Trophoblast cell (in vitro differentiated cells and primary cell): Measurements from ENCODE around the gene DNASE1L2. TPM values are rescaled to one million over a fixed set of nuclear protein-coding genes. Genes with fewer than 3 reads are reported as not detected.

Experiments
- DNase-seq, 2 donors: peaks; one replicate each; pipeline ENCODE4 v3.0.0-alpha.2; 2016
- H2AFZ ChIP-seq: 2 replicates; pipeline ENCODE4 v1.6.1; 2013; ENCODE audit warnings: low read length, moderate library complexity, mild to moderate bottlenecking; ENCODE audit not compliant: insufficient read depth, poor library complexity
- H2AK5ac ChIP-seq: 2 replicates; pipeline ENCODE4 v1.6.1; 2013; ENCODE audit warnings: mild to moderate bottlenecking, low read length
- H2BK120ac ChIP-seq: 2 replicates; pipeline ENCODE4 v1.6.1; 2013; ENCODE audit warnings: low read length, mild to moderate bottlenecking, moderate library complexity; ENCODE audit not compliant: insufficient read depth, poor library complexity
- H2BK12ac ChIP-seq: 2 replicates; pipeline ENCODE4 v1.6.1; 2013; ENCODE audit warnings: mild to moderate bottlenecking, low read length, moderate library complexity
- H2BK5ac ChIP-seq: 2 replicates; pipeline ENCODE4 v1.6.1; 2013; ENCODE audit warnings: low read length, low read depth, moderate library complexity, mild to moderate bottlenecking; ENCODE audit not compliant: poor library complexity
- H3K14ac ChIP-seq: 2 replicates; pipeline ENCODE4 v1.6.1; 2013; ENCODE audit warnings: mild to moderate bottlenecking, low read length
- H3K18ac ChIP-seq: 2 replicates; pipeline ENCODE4 v1.6.1; 2013; ENCODE audit warnings: mild to moderate bottlenecking, low read length
- H3K23ac ChIP-seq: 2 replicates; pipeline ENCODE4 v1.6.1; 2013; ENCODE audit warnings: low read length
- H3K27ac ChIP-seq: 2 replicates; pipeline ENCODE4 v1.5.1; 2013; ENCODE audit warnings: low read depth, mild to moderate bottlenecking, inconsistent platforms, low read length, moderate library complexity
- H3K27me3 ChIP-seq: 2 replicates; pipeline ENCODE4 v1.6.1; 2013; ENCODE audit warnings: inconsistent platforms, mild to moderate bottlenecking, low read length, moderate library complexity; ENCODE audit not compliant: insufficient read depth
- H3K36me3 ChIP-seq, 2 experiments: 1 replicate in 1 of 2; 2 replicates in 1 of 2; pipeline ENCODE4 v1.6.1; 2013; ENCODE audit warnings: low read length in 2 of 2, mild to moderate bottlenecking in 2 of 2, moderate library complexity in 1 of 2; ENCODE audit not compliant: insufficient read depth in 2 of 2, control insufficient read depth in 1 of 2
- H3K4ac ChIP-seq: 2 replicates; pipeline ENCODE4 v1.6.1; 2013; ENCODE audit warnings: low read depth, mild to moderate bottlenecking, low read length, moderate library complexity
- H3K4me1 ChIP-seq, 2 experiments: 1 replicate in 1 of 2; 2 replicates in 1 of 2; pipeline ENCODE4 v1.6.1; 2013; ENCODE audit warnings: low read length in 2 of 2, mild to moderate bottlenecking in 2 of 2, moderate library complexity in 1 of 2; ENCODE audit not compliant: insufficient read depth in 2 of 2, control insufficient read depth in 1 of 2
- H3K4me2 ChIP-seq: 2 replicates; pipeline ENCODE4 v1.6.1; 2013; ENCODE audit warnings: inconsistent platforms, mild to moderate bottlenecking, low read length, moderate library complexity
- H3K4me3 ChIP-seq: 2 replicates; pipeline ENCODE4 v1.5.1; 2013; ENCODE audit warnings: mild to moderate bottlenecking, low read depth, low read length, inconsistent platforms
- H3K79me1 ChIP-seq: one replicate; pipeline ENCODE4 v1.6.1; 2013; ENCODE audit warnings: low read length
- H3K79me2 ChIP-seq: 2 replicates; pipeline ENCODE4 v1.6.1; 2013; ENCODE audit warnings: low read length, mild to moderate bottlenecking; ENCODE audit not compliant: control insufficient read depth, insufficient read depth, poor library complexity
- H3K9ac ChIP-seq: 2 replicates; pipeline ENCODE4 v1.6.1; 2013; ENCODE audit warnings: mild to moderate bottlenecking, low read length
- H3K9me3 ChIP-seq: 2 replicates; pipeline ENCODE4 v1.6.1; 2013; ENCODE audit warnings: low read depth, mild to moderate bottlenecking, control low read depth, inconsistent platforms, low read length; ENCODE audit not compliant: insufficient read depth
- H4K12ac ChIP-seq: 2 replicates; pipeline ENCODE4 v1.6.1; 2013; ENCODE audit warnings: low read depth, mild to moderate bottlenecking, low read length, moderate library complexity
- H4K8ac ChIP-seq: 2 replicates; pipeline ENCODE4 v1.6.1; 2013; ENCODE audit warnings: low read depth, mild to moderate bottlenecking, low read length, moderate library complexity
- H4K91ac ChIP-seq: one replicate; pipeline ENCODE4 v1.6.1; 2013; ENCODE audit warnings: low read depth, mild to moderate bottlenecking, low read length, moderate library complexity
- WGBS: extraction: QIAGEN DNeasy Blood & Tissue Kit; methylation state at CpG from one replicate; pipeline ENCODE4 v1.1.7; 2013; ENCODE audit warnings: missing lambda C conversion rate; ENCODE audit not compliant: insufficient read length, insufficient coverage; ENCODE audit errors: extremely low coverage; 5-methylcytosine and 5-hydroxymethylcytosine counted together
- polyA plus RNA-seq: library from polyadenylated mRNA; stranded (reverse); fragments of 200-250 nt; gene quantifications from 2 replicates; pipeline ENCODE4 v1.2.3, GENCODE V29; 2013

The DNASE1L2 gene, protein sequence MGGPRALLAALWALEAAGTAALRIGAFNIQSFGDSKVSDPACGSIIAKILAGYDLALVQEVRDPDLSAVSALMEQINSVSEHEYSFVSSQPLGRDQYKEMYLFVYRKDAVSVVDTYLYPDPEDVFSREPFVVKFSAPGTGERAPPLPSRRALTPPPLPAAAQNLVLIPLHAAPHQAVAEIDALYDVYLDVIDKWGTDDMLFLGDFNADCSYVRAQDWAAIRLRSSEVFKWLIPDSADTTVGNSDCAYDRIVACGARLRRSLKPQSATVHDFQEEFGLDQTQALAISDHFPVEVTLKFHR
- 0.31 and 0.41 TPM in 2 replicates for polyA plus RNA-seq

DNA sequence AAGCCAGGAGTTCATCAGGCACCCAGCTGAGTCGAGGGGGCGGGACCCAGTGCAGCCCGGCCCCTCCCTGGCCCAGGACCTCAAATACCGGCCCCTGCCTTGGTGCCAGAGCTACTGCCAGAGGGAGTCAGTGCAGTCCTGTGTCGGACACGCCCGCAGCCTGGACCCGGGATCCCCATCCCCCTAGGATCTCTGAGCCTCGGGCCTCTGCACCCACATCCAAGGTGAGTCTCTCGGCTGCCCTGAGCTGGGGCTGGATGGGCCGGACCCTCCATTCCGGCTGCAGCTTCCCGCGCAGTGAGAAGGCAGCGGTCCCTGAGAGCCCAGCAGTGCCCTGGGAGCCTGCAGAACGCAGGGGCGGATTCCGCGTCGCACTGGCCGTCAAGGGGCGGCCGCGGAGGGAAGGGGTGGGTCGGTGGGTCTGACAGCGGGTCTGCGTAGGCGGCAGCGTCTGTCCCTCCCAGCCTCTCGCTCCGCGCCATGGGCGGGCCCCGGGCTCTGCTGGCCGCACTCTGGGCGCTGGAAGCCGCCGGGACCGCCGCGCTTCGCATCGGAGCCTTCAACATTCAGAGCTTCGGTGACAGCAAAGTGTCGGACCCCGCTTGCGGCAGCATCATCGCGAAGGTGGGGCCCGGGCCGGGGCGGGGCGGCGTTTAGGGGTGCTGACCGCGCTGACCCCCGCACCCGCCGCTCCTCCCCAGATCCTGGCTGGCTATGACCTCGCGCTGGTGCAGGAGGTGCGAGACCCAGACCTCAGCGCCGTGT, at the start of gene DNASE1L2:
Gene DNASE1L2 (plus strand): TSS at position 108 of the 765 bp plus-strand sequence. CDS start 373 bp downstream, at position 481.
- H2BK5ac ChIP-seq, result no peak within 1 kb of the TSS
- H3K27me3 ChIP-seq, result peaks cover 21% of the 10 kb centered on the region
- H4K8ac ChIP-seq, result no peak within 1 kb of the TSS
- H3K9ac ChIP-seq, result no peak within 1 kb of the TSS
- H3K27ac ChIP-seq, result no peak within 1 kb of the TSS
- H3K79me1 ChIP-seq, result no peaks in the 10 kb centered on the region
- no peak within 1 kb of the TSS for H4K91ac ChIP-seq
- no peaks in the 10 kb centered on the region for H3K79me2 ChIP-seq
- no peak within 1 kb of the TSS for H2AFZ ChIP-seq
- peak within 1 kb of the TSS; percentile 66 for H3K4me2 ChIP-seq
- H2BK12ac ChIP-seq, result no peak within 1 kb of the TSS
- no CpG with 5 or more reads among the region's 64 CpGs for WGBS
- H3K14ac ChIP-seq, result no peak within 1 kb of the TSS
- no peak within 1 kb of the TSS for H3K18ac ChIP-seq
- H3K4me3 ChIP-seq, result no peak within 1 kb of the TSS
- peaks cover 13 to 16% of the 10 kb centered on the region in 2 experiments for H3K4me1 ChIP-seq
- peaks cover 5% of the 10 kb centered on the region for H3K9me3 ChIP-seq
- no peak within 1 kb of the TSS for H3K23ac ChIP-seq
- no peak within 1 kb of the TSS for H2AK5ac ChIP-seq
- no peak within 1 kb of the TSS for H4K12ac ChIP-seq
- DNase-seq, result peak in 1 of 2 donors; percentile 39
- peaks cover 52% of the 10 kb centered on the region in 2 experiments for H3K36me3 ChIP-seq
- no peak within 1 kb of the TSS for H3K4ac ChIP-seq
- no peak within 1 kb of the TSS for H2BK120ac ChIP-seq

DNA sequence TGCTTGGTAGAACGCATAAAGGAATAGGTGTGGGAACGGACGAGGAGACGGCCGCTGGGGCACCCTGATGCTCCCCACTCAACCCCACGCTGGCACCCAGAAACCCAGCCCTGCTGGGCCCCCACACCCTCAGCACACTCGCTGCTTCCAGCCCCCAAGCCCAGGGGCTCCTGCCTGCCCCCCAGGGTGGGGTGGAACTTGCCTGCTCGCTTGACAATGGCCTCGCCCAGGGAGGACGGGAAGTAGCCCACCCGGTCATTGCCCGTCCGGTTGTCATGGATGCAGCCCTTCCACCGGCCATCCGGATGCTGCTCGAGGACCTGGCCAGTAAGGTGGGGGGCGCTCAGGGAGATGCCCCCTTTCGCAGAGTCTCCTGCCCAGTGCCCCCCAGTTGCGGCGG, 49.7 kb upstream of the DNASE1L2 start:
- Histone ChIP-seq H3K27me3 (no peaks in the 10 kb centered on the region), H3K23ac (no peak overlapping the region), H2BK120ac (no peak overlapping the region), H3K9me3 (no peaks in the 10 kb centered on the region), H3K4ac (no peak overlapping the region), H3K36me3 (no peaks in the 10 kb centered on the region), H3K79me1 (no peaks in the 10 kb centered on the region), H4K8ac (no peak overlapping the region), H3K27ac (no peak overlapping the region), H2BK5ac (no peak overlapping the region), H3K4me2 (no peak overlapping the region), H2AFZ (no peak overlapping the region), H3K79me2 (no peaks in the 10 kb centered on the region), H2AK5ac (no peak overlapping the region), H3K18ac (no peak overlapping the region), H3K14ac (no peak overlapping the region), H3K4me1 (no peaks in the 10 kb centered on the region), H2BK12ac (no peak overlapping the region), H3K9ac (no peak overlapping the region), H4K12ac (no peak overlapping the region), H4K91ac (no peak overlapping the region), H3K4me3 (no peak overlapping the region)
- no peak for DNase-seq
- WGBS, result no CpG with 5 or more reads among the region's 20 CpGs

DNA sequence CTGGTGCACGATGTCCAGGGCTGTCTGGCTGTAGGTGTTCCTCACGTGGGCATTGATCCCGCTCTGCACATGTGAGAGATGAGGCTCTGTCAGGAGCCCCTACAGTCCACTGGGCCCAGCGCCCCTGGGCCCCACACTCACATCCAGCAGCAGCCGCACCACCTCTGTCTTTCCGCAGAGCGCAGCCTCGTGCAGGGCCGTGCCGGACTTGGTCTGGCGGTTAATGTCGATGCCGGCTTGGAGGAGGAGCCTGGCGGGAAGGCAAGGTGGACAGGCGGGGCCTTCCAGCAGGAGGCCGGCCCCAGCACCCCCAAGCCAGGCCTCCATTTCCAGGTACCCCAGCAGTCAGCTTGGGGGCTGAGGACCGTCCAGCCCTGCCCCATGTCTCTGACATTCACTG, 49.0 kb upstream of the DNASE1L2 start:
- no peak overlapping the region for H4K91ac ChIP-seq
- no peak overlapping the region for H4K12ac ChIP-seq
- H2BK5ac ChIP-seq, result no peak overlapping the region
- no peaks in the 10 kb centered on the region for H3K4me1 ChIP-seq
- no peak overlapping the region for H2BK120ac ChIP-seq
- H3K79me2 ChIP-seq, result no peaks in the 10 kb centered on the region
- no peak overlapping the region for H2AK5ac ChIP-seq
- H2BK12ac ChIP-seq, result no peak overlapping the region
- H3K4me3 ChIP-seq, result no peak overlapping the region
- no peak overlapping the region for H3K9ac ChIP-seq
- no peak overlapping the region for H2AFZ ChIP-seq
- H3K18ac ChIP-seq, result no peak overlapping the region
- H3K14ac ChIP-seq, result no peak overlapping the region
- DNase-seq, result no peak
- no peaks in the 10 kb centered on the region for H3K27me3 ChIP-seq
- H3K9me3 ChIP-seq, result peaks cover 2% of the 10 kb centered on the region
- no peaks in the 10 kb centered on the region for H3K79me1 ChIP-seq
- no peak overlapping the region for H3K23ac ChIP-seq
- no peak overlapping the region for H3K27ac ChIP-seq
- WGBS, result no CpG with 5 or more reads among the region's 17 CpGs
- no peaks in the 10 kb centered on the region for H3K36me3 ChIP-seq
- H4K8ac ChIP-seq, result no peak overlapping the region
- H3K4ac ChIP-seq, result no peak overlapping the region
- H3K4me2 ChIP-seq, result no peak overlapping the region

DNA sequence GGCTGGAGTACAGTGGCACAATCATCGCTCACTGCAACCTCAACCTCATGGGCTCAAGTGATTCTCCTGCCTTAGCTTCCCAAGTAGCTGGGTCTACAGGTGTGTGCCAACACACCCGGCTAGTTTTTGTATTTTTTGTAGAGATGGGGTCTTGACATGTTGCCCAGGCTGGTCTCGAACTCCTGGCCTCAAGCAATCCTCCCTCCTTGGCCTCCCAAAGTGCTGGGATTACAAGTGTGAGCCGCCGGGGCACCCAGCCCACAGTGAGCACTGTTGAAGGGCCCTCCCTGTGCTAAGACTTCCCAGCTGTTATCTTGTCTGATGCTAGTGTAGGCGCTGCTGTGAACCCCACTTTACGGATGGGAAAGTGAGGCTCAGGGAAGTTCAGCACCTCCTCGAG, 47.8 kb upstream of the DNASE1L2 start:
- no peak overlapping the region for H2AFZ ChIP-seq
- no peak overlapping the region for H2BK5ac ChIP-seq
- no peak overlapping the region for H3K14ac ChIP-seq
- H3K9ac ChIP-seq, result no peak overlapping the region
- no peak overlapping the region for H2BK120ac ChIP-seq
- H4K12ac ChIP-seq, result no peak overlapping the region
- H3K4me3 ChIP-seq, result no peak overlapping the region
- no peaks in the 10 kb centered on the region for H3K4me1 ChIP-seq
- no CpG with 5 or more reads among the region's 8 CpGs for WGBS
- DNase-seq, result no peak
- H2BK12ac ChIP-seq, result no peak overlapping the region
- no peaks in the 10 kb centered on the region for H3K27me3 ChIP-seq
- no peak overlapping the region for H3K4me2 ChIP-seq
- H3K36me3 ChIP-seq, result no peaks in the 10 kb centered on the region
- H3K18ac ChIP-seq, result no peak overlapping the region
- H3K23ac ChIP-seq, result no peak overlapping the region
- H4K8ac ChIP-seq, result no peak overlapping the region
- H3K4ac ChIP-seq, result no peak overlapping the region
- no peak overlapping the region for H2AK5ac ChIP-seq
- no peaks in the 10 kb centered on the region for H3K79me2 ChIP-seq
- H3K27ac ChIP-seq, result no peak overlapping the region
- no peak overlapping the region for H4K91ac ChIP-seq
- H3K79me1 ChIP-seq, result no peaks in the 10 kb centered on the region
- H3K9me3 ChIP-seq, result peaks cover 2% of the 10 kb centered on the region
